GM12801 (cell line): ENCODE data around the gene ITGA4.

Source experiments
- CTCF ChIP-seq: IDR thresholded peaks from one replicate; pipeline ENCODE4 v1.5.1; 2011; ENCODE audit warnings: control low read depth; ENCODE audit not compliant: insufficient read length; ENCODE audit errors: extremely low read depth

ITGA4 gene

GRCh38 chr2:181457121-181457740 lies at the start of gene ITGA4:
Gene ITGA4 (plus strand): TSS chr2:181457386. CDS start chr2:181457655, 269 bp downstream.
- no peak for TF ChIP-seq CTCF

- no peak for TF ChIP-seq CTCF
Measured at GRCh38 chr2:181408861-181409260, 48.3 kb upstream of the ITGA4 start.

- TF ChIP-seq CTCF = no peak
Measured at GRCh38 chr2:181411105-181411849, 45.9 kb upstream of the ITGA4 start.

GRCh38 chr2:181419129-181419855 lies 37.9 kb upstream of the ITGA4 start:
- TF ChIP-seq CTCF = no peak

GRCh38 chr2:181420259-181421130 lies 36.7 kb upstream of the ITGA4 start:
- no peak for TF ChIP-seq CTCF

GRCh38 chr2:181421131-181421458 lies 36.1 kb upstream of the ITGA4 start:
- no peak for TF ChIP-seq CTCF

GRCh38 chr2:181421464-181421863 lies 35.7 kb upstream of the ITGA4 start:
- no peak for TF ChIP-seq CTCF
